K562 (cell line): ENCODE results near the gene BCORL1. TPM values are rescaled to one million over a fixed set of nuclear protein-coding genes. Genes with fewer than 3 reads are reported as not detected.
A peak's percentile ranks its signal among the peaks of the same experiment; 100 is the strongest.

Experiments
- CREB1 ChIP-seq, 2 experiments: sonication (generic) in 1 of 2; formaldehyde crosslinking in 1 of 2; IDR thresholded peaks; 2 replicates each; pipeline versions ENCODE4 v1.6.1 to v1.8.0; 2012 to 2022; ENCODE audit warnings: inconsistent platforms in 1 of 2, mild to moderate bottlenecking in 1 of 2, missing genetic modification reagents in 1 of 2, moderate library complexity in 1 of 2
- ELF2 ChIP-seq: fragments of 250-450 bp; sonication (Bioruptor Pico); IDR thresholded peaks from 2 replicates; pipeline ENCODE4 v1.5.0; 2021; ENCODE audit warnings: mild to moderate bottlenecking
- PHF20 ChIP-seq: fragments of 450-650 bp; IDR thresholded peaks from 2 replicates; pipeline ENCODE4 v1.6.1; 2018; ENCODE audit not compliant: partially characterized antibody
- RBFOX2 ChIP-seq: fragments of 200-400 bp; formaldehyde crosslinking; IDR thresholded peaks from 2 replicates; pipeline ENCODE4 v1.6.1; 2017; ENCODE audit warnings: low read depth, mild to moderate bottlenecking, low read length, moderate library complexity
- SRF ChIP-seq, 2 experiments: fragments of 250-450, 450-650 bp in 1 of 2; sonication (Bioruptor Pico) in 1 of 2; sonication (generic) in 1 of 2; formaldehyde crosslinking; IDR thresholded peaks; 2 replicates each; pipeline versions ENCODE4 v1.5.0 to v1.5.1; 2020 to 2022; ENCODE audit warnings: mild to moderate bottlenecking in 1 of 2, missing genetic modification reagents in 1 of 2
- ZBTB1 ChIP-seq: sonication (generic); formaldehyde crosslinking; IDR thresholded peaks from 2 replicates; pipeline ENCODE4 v1.8.1; 2023; ENCODE audit warnings: missing genetic modification reagents, low read depth, mild to moderate bottlenecking, borderline replicate concordance
- ZC3H11A ChIP-seq: IDR thresholded peaks from 2 replicates; pipeline ENCODE4 v1.6.1; 2012; ENCODE audit warnings: low read depth, low read length, improper control_type of control experiment
- ZNF318 ChIP-seq, 2 experiments: fragments of 450-650 bp; IDR thresholded peaks; 2 replicates each; pipeline ENCODE4 v1.6.1; 2016; ENCODE audit warnings: mild to moderate bottlenecking in 2 of 2, borderline replicate concordance in 1 of 2, low read depth in 1 of 2, moderate library complexity in 1 of 2
- polyA plus RNA-seq, 8 experiments: library from polyadenylated mRNA; depleted of rRNA in 4 of 8; stranded (reverse) in 5 of 8; unstranded in 3 of 8; fragments of >200 nt; fragmentation: Nextera tagmentation in 2 of 8; fragmentation: Illumina TruSeq in 1 of 8; extraction: Ambion mirVana in 2 of 8; extraction: Trizol in 1 of 8; gene quantifications; 2 replicates each; pipeline versions ENCODE4 v1.2.1 to v1.2.3, GENCODE V29; 2011 to 2014; ENCODE audit warnings: inconsistent platforms in 1 of 8, missing spikeins in 1 of 8
- total RNA-seq, 7 experiments: library from RNA; depleted of rRNA in 6 of 7; stranded (reverse); fragments of >200 nt in 6 of 7; fragmentation: Illumina TruSeq in 2 of 7; extraction: Trizol in 2 of 7; gene quantifications; 2 replicates each; pipeline versions ENCODE4 v1.2.1 to v1.2.3, GENCODE V29; 2011 to 2021; ENCODE audit warnings: low replicate concordance in 1 of 7
- TF ChIP-seq, protein P1 (sequence below), 2 experiments: IDR thresholded peaks; 2 replicates each; pipeline ENCODE4 v1.6.1; 2011; ENCODE audit warnings: borderline replicate concordance in 1 of 2, control low read depth in 1 of 2, low read depth in 1 of 2, low read length in 1 of 2, mild to moderate bottlenecking in 1 of 2, mixed read lengths in 1 of 2, moderate library complexity in 1 of 2; ENCODE audit not compliant: insufficient read depth in 1 of 2, insufficient read length in 1 of 2, poor library complexity in 1 of 2, severe bottlenecking in 1 of 2; ENCODE audit errors: extremely low read depth in 1 of 2
- TF ChIP-seq, protein P2 (sequence below): fragments of 450-650 bp; IDR thresholded peaks from 2 replicates; pipeline ENCODE4 v1.7.1; 2018; ENCODE audit warnings: mild to moderate bottlenecking, low read depth; ENCODE audit not compliant: partially characterized antibody

BCORL1 gene
- total and polyA plus RNA-seq, 9 of the 15 experiments (the other 6 are each of a cell fraction or from before 2014, with no cell fraction given), result 0.48 to 29.6 (median 2.1) TPM

DNA sequence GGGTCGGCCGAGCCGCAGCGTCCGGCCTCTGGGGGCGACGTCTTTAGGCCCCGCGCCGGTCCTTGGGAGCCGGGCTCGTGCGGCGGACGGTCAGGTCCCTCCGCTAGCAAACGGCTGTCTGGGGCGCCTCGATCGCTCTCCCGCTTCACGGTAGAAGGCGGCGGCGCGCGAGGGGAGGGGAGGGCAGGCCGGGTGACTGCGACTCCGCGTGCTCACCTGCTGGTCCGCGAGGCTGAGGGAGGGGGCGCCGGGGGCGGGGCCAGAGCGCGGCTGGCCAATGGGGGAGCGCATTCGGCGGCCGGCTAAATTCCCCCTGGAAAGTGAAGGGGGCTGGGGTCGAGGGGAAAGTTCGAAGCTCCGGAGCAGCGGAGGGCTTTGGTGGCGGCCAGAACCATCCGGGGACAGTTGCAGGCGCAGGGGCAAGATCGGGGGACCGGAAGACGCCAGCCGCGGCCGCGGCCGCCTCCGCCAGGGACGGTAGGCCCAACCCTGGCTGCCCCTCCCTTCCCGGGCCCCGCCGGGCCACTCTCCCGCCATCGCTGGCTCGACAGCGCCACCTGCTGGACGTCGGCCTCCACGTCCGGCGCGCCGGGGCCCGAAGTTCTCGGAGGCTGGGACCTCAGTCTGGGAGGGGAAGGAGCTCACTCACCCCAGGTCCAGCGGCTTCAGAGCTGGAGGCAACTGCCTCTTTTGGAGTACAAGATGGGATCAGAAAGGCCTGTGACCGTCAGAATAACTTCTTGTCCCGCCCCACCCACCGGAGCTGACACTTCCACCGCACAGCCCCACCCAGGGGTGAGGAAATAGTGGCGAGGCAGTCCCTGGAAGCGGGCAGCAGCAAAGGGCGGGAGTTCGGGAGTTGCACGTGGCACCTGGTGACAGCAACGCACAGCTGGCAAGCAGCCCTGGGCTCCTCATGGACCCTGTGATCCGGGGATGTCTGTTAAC lies 78.0 kb downstream of the BCORL1 start (continued):
- TF ChIP-seq CREB1 (IDR thresholded peaks at IDR 0.05), result no peak; the same call in 1 of the 2 replicates
- TF ChIP-seq CREB1 (CRISPR knock-in tag; IDR thresholded peaks at IDR 0.05), result 0 out of 2 replicates have a peak, but pooled peaks have one; percentile 43
- TF ChIP-seq, protein P1, sequence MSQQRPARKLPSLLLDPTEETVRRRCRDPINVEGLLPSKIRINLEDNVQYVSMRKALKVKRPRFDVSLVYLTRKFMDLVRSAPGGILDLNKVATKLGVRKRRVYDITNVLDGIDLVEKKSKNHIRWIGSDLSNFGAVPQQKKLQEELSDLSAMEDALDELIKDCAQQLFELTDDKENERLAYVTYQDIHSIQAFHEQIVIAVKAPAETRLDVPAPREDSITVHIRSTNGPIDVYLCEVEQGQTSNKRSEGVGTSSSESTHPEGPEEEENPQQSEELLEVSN (IDR thresholded peaks at IDR 0.05; ENCODE audit: borderline replicate concordance in 1 of 2, extremely low read depth in 1 of 2, insufficient read depth in 1 of 2, insufficient read length in 1 of 2, low read depth in 1 of 2, low read length in 1 of 2, poor library complexity in 1 of 2, severe bottlenecking in 1 of 2), result peak; percentile 88 to 89
- TF ChIP-seq, protein P2, sequence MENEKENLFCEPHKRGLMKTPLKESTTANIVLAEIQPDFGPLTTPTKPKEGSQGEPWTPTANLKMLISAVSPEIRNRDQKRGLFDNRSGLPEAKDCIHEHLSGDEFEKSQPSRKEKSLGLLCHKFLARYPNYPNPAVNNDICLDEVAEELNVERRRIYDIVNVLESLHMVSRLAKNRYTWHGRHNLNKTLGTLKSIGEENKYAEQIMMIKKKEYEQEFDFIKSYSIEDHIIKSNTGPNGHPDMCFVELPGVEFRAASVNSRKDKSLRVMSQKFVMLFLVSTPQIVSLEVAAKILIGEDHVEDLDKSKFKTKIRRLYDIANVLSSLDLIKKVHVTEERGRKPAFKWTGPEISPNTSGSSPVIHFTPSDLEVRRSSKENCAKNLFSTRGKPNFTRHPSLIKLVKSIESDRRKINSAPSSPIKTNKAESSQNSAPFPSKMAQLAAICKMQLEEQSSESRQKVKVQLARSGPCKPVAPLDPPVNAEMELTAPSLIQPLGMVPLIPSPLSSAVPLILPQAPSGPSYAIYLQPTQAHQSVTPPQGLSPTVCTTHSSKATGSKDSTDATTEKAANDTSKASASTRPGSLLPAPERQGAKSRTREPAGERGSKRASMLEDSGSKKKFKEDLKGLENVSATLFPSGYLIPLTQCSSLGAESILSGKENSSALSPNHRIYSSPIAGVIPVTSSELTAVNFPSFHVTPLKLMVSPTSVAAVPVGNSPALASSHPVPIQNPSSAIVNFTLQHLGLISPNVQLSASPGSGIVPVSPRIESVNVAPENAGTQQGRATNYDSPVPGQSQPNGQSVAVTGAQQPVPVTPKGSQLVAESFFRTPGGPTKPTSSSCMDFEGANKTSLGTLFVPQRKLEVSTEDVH, result peak; percentile 55
- TF ChIP-seq PHF20, result peak; percentile 40
- 0 out of 2 replicates have a peak, but pooled peaks have one; percentile 62 for TF ChIP-seq ZBTB1 (CRISPR knock-in tag)
- no peak for TF ChIP-seq ZNF318 (IDR thresholded peaks at IDR 0.05; ENCODE audit: borderline replicate concordance in 1 of 2, low read depth in 1 of 2)
- TF ChIP-seq ELF2, result peak; percentile 36; the same call in 1 of the 2 replicates
- peak in 1 of 2 experiments; percentile 46; a peak in 1 of 4 replicates for TF ChIP-seq SRF (CRISPR knock-in tag; IDR thresholded peaks at IDR 0.05)
- TF ChIP-seq ZC3H11A, result peak; percentile 30; the same call in 1 of the 2 replicates
- TF ChIP-seq RBFOX2, result peak; percentile 71
